Loucy (cell line): Measurements from ENCODE around the gene PRUNE2.

Experiments
- H2AFZ ChIP-seq: fragments of 200-600 bp; sonication (generic); 2 replicates; pipeline ENCODE4 v1.6.0; 2016; ENCODE audit warnings: antibody characterized with exemption, mild to moderate bottlenecking, low read length, moderate library complexity
- H3F3A ChIP-seq: fragments of 200-600 bp; 2 replicates; pipeline ENCODE4 v1.6.0; 2016; ENCODE audit warnings: antibody characterized with exemption, low read depth, mild to moderate bottlenecking
- H3K27me3 ChIP-seq: fragments of 200-600 bp; sonication (generic); 2 replicates; pipeline ENCODE4 v1.6.1; 2014; ENCODE audit warnings: low read length, mild to moderate bottlenecking; ENCODE audit not compliant: insufficient read depth, poor library complexity, severe bottlenecking
- H3K36me3 ChIP-seq: fragments of 200-600 bp; sonication (generic); 2 replicates; pipeline ENCODE4 v1.6.1; 2016; ENCODE audit warnings: low read length; ENCODE audit not compliant: insufficient read depth
- H3K4me1 ChIP-seq: fragments of 200-600 bp; sonication (generic); 2 replicates; pipeline ENCODE4 v1.5.1; 2014; ENCODE audit warnings: low read length, mild to moderate bottlenecking; ENCODE audit not compliant: insufficient read depth, poor library complexity, severe bottlenecking
- H3K4me2 ChIP-seq: fragments of 200-600 bp; sonication (generic); 2 replicates; pipeline ENCODE4 v1.6.0; 2014; ENCODE audit warnings: antibody characterized with exemption, low read length, low read depth, mild to moderate bottlenecking; ENCODE audit not compliant: poor library complexity, severe bottlenecking
- H3K4me3 ChIP-seq: fragments of 200-600 bp; sonication (generic); 2 replicates; pipeline ENCODE4 v1.5.1; 2014; ENCODE audit warnings: low read length, mild to moderate bottlenecking, mixed read lengths; ENCODE audit not compliant: poor library complexity, severe bottlenecking
- H3K79me2 ChIP-seq: fragments of 200-600 bp; sonication (generic); 2 replicates; pipeline ENCODE4 v1.6.1; 2014; ENCODE audit warnings: low read length; ENCODE audit not compliant: insufficient read depth
- H3K9ac ChIP-seq: fragments of 200-600 bp; sonication (generic); 2 replicates; pipeline ENCODE4 v1.6.0; 2014; ENCODE audit warnings: mild to moderate bottlenecking, low read depth, low read length, moderate library complexity; ENCODE audit not compliant: poor library complexity, severe bottlenecking
- H3K9me2 ChIP-seq: fragments of 200-600 bp; sonication (generic); replicated peaks from 2 replicates; pipeline ENCODE4 v1.6.1; 2016; ENCODE audit warnings: low read depth, low read length, mixed read lengths
- H3K9me3 ChIP-seq: fragments of 200-600 bp; sonication (generic); 2 replicates; pipeline ENCODE4 v1.6.1; 2014; ENCODE audit warnings: mild to moderate bottlenecking, antibody characterized with exemption, low read length, low read depth; ENCODE audit not compliant: insufficient read depth
- H4K20me1 ChIP-seq: fragments of 200-600 bp; sonication (generic); 2 replicates; pipeline ENCODE4 v1.6.0; 2014; ENCODE audit warnings: antibody characterized with exemption, low read length, mild to moderate bottlenecking; ENCODE audit not compliant: insufficient read depth, poor library complexity, severe bottlenecking
- EZH2phosphoT487 ChIP-seq: fragments of 200-600 bp; IDR thresholded peaks from 2 replicates; pipeline ENCODE4 v1.6.1; 2018; ENCODE audit warnings: antibody characterized with exemption, mild to moderate bottlenecking, moderate library complexity, borderline replicate concordance
- TF ChIP-seq, protein P1 (sequence below): fragments of 200-600 bp; sonication (generic); conservative IDR thresholded peaks from 2 replicates; pipeline ENCODE4 v1.5.1; 2014; ENCODE audit warnings: mild to moderate bottlenecking, antibody characterized with exemption, low read length

Gene PRUNE2

DNA sequence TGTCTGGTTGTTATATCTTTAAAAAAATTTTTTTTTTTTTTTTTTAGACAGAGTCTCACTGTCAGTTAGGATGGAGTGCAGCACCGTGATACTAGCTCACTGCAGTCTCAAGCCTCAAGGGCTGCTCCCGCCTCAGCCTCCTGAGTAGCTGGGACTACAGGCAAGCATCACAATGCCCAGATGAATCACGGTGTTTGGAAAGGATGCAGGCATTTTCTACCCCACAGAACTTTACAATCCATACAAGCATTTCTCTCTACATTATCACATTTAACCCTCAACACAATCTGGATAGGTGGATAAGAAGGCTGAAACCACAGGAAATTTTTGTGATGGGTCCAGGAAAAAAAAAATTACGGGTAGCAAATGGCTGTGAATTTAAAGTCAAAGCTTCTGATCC lies 147.4 kb downstream of the PRUNE2 start:
- no peaks in the 10 kb centered on the region for H3K27me3 ChIP-seq
- H4K20me1 ChIP-seq, result no peaks in the 10 kb centered on the region
- no peak overlapping the region for H3K4me3 ChIP-seq
- no peak for TF ChIP-seq EZH2phosphoT487
- no peaks in the 10 kb centered on the region for H3K36me3 ChIP-seq
- H3K4me2 ChIP-seq, result no peak overlapping the region
- H3K9me3 ChIP-seq, result no peaks in the 10 kb centered on the region
- no peaks in the 10 kb centered on the region for H3K79me2 ChIP-seq
- H3F3A ChIP-seq, result no peaks in the 10 kb centered on the region
- peaks cover 6% of the 10 kb centered on the region for H3K4me1 ChIP-seq
- H3K9me2 ChIP-seq, result no peaks in the 10 kb centered on the region
- H2AFZ ChIP-seq, result no peak overlapping the region
- H3K9ac ChIP-seq, result no peak overlapping the region

DNA sequence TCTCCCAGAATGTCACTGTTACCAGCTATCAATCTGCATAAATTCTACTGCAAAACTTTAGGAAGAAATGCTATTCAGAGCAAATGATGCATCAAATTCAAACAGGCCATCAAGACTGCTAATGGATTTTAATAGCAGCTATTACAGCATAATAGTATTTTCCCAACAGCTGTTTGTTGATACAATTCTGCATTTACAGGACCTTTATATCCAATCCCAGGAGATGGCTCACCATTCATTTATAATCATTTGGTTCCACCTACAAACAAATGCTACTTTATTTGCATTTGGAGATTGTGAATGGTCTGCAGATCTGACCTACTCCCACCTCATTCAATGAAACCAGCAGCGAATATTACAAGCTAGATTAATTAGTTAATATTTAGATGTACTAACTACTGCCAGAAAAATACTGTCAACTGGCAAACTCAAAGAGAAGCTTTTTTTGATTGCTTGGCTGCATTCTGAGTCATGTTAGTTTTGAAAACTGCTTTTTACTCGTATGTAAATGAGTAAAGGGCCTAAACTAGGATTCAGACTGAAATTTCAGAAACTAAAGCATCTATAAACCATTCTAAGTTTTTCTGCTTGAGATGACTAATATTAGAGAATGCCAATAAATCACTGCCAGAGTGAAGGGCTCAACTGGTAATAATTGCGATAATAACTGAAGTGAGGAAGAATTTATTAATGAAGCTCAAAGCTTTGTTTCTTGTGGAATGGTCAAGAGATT lies 148.8 kb downstream of the PRUNE2 start:
- Histone ChIP-seq H3F3A (no peaks in the 10 kb centered on the region), H3K27me3 (no peaks in the 10 kb centered on the region), H4K20me1 (no peaks in the 10 kb centered on the region), H3K4me2 (no peak overlapping the region), H3K9ac (no peak overlapping the region), H2AFZ (no peak overlapping the region), H3K36me3 (no peaks in the 10 kb centered on the region), H3K9me2 (no peaks in the 10 kb centered on the region), H3K9me3 (no peaks in the 10 kb centered on the region), H3K4me1 (peaks cover 6% of the 10 kb centered on the region), H3K79me2 (no peaks in the 10 kb centered on the region), H3K4me3 (no peak overlapping the region)
- TF ChIP-seq EZH2phosphoT487, result no peak
- TF ChIP-seq, protein P1, sequence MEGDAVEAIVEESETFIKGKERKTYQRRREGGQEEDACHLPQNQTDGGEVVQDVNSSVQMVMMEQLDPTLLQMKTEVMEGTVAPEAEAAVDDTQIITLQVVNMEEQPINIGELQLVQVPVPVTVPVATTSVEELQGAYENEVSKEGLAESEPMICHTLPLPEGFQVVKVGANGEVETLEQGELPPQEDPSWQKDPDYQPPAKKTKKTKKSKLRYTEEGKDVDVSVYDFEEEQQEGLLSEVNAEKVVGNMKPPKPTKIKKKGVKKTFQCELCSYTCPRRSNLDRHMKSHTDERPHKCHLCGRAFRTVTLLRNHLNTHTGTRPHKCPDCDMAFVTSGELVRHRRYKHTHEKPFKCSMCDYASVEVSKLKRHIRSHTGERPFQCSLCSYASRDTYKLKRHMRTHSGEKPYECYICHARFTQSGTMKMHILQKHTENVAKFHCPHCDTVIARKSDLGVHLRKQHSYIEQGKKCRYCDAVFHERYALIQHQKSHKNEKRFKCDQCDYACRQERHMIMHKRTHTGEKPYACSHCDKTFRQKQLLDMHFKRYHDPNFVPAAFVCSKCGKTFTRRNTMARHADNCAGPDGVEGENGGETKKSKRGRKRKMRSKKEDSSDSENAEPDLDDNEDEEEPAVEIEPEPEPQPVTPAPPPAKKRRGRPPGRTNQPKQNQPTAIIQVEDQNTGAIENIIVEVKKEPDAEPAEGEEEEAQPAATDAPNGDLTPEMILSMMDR, result no peak

- peaks cover 6% of the 10 kb centered on the region for H3K4me1 ChIP-seq
- H3K36me3 ChIP-seq, result no peaks in the 10 kb centered on the region
- peak overlapping the region; percentile 21 for H3K4me2 ChIP-seq
- TF ChIP-seq, protein P1, result no peak; the same call in 1 of the 2 replicates
- no peak for TF ChIP-seq EZH2phosphoT487
- no peak overlapping the region for H3K9ac ChIP-seq
- no peaks in the 10 kb centered on the region for H3K79me2 ChIP-seq
- no peaks in the 10 kb centered on the region for H3K27me3 ChIP-seq
- H3K4me3 ChIP-seq, result no peak overlapping the region
- no peaks in the 10 kb centered on the region for H3F3A ChIP-seq
- H3K9me3 ChIP-seq, result no peaks in the 10 kb centered on the region
- H2AFZ ChIP-seq, result peak overlapping the region; percentile 51; the same call in 1 of the 2 replicates
- H3K9me2 ChIP-seq, result no peaks in the 10 kb centered on the region
- no peaks in the 10 kb centered on the region for H4K20me1 ChIP-seq
These were observed 149.7 kb downstream of the PRUNE2 start for GRCh38 chr9:76756268-76756640.

- Histone ChIP-seq H3K4me1 (peaks cover 6% of the 10 kb centered on the region), H4K20me1 (no peaks in the 10 kb centered on the region), H3K27me3 (no peaks in the 10 kb centered on the region), H3F3A (no peaks in the 10 kb centered on the region), H2AFZ (no peak overlapping the region), H3K4me3 (no peak overlapping the region), H3K4me2 (no peak overlapping the region), H3K9me3 (no peaks in the 10 kb centered on the region), H3K9ac (no peak overlapping the region), H3K9me2 (no peaks in the 10 kb centered on the region), H3K36me3 (no peaks in the 10 kb centered on the region), H3K79me2 (no peaks in the 10 kb centered on the region)
- TF ChIP-seq, protein P1, result no peak
- TF ChIP-seq EZH2phosphoT487, result no peak
These were observed 154.9 kb downstream of the PRUNE2 start for GRCh38 chr9:76751001-76751400.
